Natural killer cell (primary cell): ENCODE results near the gene YTHDF1. TPM values are rescaled to one million over a fixed set of nuclear protein-coding genes. Genes with fewer than 3 reads are reported as not detected.

ENCODE experiments used
- ATAC-seq, 3 donors: fragments of 150-1000 bp in 2 of 3; fragments of 200-7000 bp in 1 of 3; cut with Tn5 transposase; 1 replicate in 1 of 3; 2 replicates in 2 of 3; pipeline ENCODE4 v1.10.0; 2021; ENCODE audit warnings: mild to moderate bottlenecking in 2 of 3, moderate library complexity in 2 of 3
- DNase-seq, 2 donors: peaks; one replicate each; pipeline versions ENCODE4 v3.0.0 to v3.0.0-alpha.2; 2013 to 2021; ENCODE audit warnings: mixed read lengths in 1 of 2
- H3K27ac ChIP-seq: one replicate; pipeline ENCODE4 v1.5.1; 2013; ENCODE audit warnings: mild to moderate bottlenecking, low read length
- H3K27me3 ChIP-seq: one replicate; pipeline ENCODE4 v1.6.1; 2013; ENCODE audit warnings: low read length; ENCODE audit not compliant: control insufficient read depth, insufficient read depth
- H3K36me3 ChIP-seq: one replicate; pipeline ENCODE4 v1.6.1; 2013; ENCODE audit warnings: low read length; ENCODE audit not compliant: control insufficient read depth, insufficient read depth
- H3K4me1 ChIP-seq: one replicate; pipeline ENCODE4 v1.6.1; 2013; ENCODE audit warnings: low read length; ENCODE audit not compliant: control insufficient read depth, insufficient read depth
- H3K4me3 ChIP-seq: one replicate; pipeline ENCODE4 v1.5.1; 2013; ENCODE audit warnings: low read length
- H3K9me3 ChIP-seq: one replicate; pipeline ENCODE4 v1.6.1; 2013; ENCODE audit warnings: low read length; ENCODE audit not compliant: control insufficient read depth, insufficient read depth
- H3K27ac Mint-ChIP-seq, 2 donors: one replicate each; pipeline ENCODE4 v1.8.0; 2022; ENCODE audit warnings: mild to moderate bottlenecking in 2 of 2, mixed read lengths in 2 of 2, moderate library complexity in 1 of 2
- H3K27me3 Mint-ChIP-seq, 2 donors: one replicate each; pipeline ENCODE4 v1.8.0; 2022; ENCODE audit warnings: low read depth in 2 of 2, mixed read lengths in 2 of 2
- H3K36me3 Mint-ChIP-seq: one replicate; pipeline ENCODE4 v1.8.0; 2022; ENCODE audit warnings: mixed read lengths
- H3K4me1 Mint-ChIP-seq, 2 donors: one replicate each; pipeline ENCODE4 v1.8.0; 2022; ENCODE audit warnings: mixed read lengths in 2 of 2
- H3K4me3 Mint-ChIP-seq: one replicate; pipeline ENCODE4 v1.8.0; 2022; ENCODE audit warnings: mild to moderate bottlenecking, moderate library complexity, mixed read lengths
- H3K9me3 Mint-ChIP-seq, 2 donors: one replicate each; pipeline ENCODE4 v1.8.0; 2022; ENCODE audit warnings: mixed read lengths in 2 of 2
- CTCF ChIP-seq: fragments of 200-600 bp; IDR thresholded peaks from one replicate; pipeline ENCODE4 v1.8.0; 2022; ENCODE audit warnings: antibody characterized with exemption
- WGBS: methylation state at CpG from one replicate; pipeline ENCODE4 v1.1.7; 2013; ENCODE audit warnings: missing lambda C conversion rate; ENCODE audit not compliant: insufficient coverage; 5-methylcytosine and 5-hydroxymethylcytosine counted together
- intact Hi-C: fragments of 100-400 bp; cut with micrococcal nuclease; formaldehyde crosslinking; loops from one replicate; pipeline ENCODE4 v1.14.2; 2022
- total RNA-seq, 4 donors: library from RNA; stranded (reverse); fragments of 120-200 nt in 1 of 4; gene quantifications; one replicate each; pipeline versions ENCODE4 v1.2.3 to v1.2.4, GENCODE V29; 2013 to 2022

YTHDF1 gene
- total RNA-seq, 3 donors from 2014 or later (not counting 1 experiment from before 2014, with no cell fraction given): 39.1 to 43.1 (median 41.0) TPM

- Mint-ChIP-seq H3K4me3 (no peak overlapping the region), H3K9me3 (no peaks in the 10 kb centered on the region), H3K27ac (no peak overlapping the region), H3K4me1 (peaks cover 0 to 6% of the 10 kb centered on the region in 2 donors), H3K36me3 (no peaks in the 10 kb centered on the region), H3K27me3 (peaks cover 23 to 29% of the 10 kb centered on the region in 2 donors)
- H3K27ac ChIP-seq: no peak overlapping the region
- ATAC-seq (no peak), DNase-seq (no peak)
- TF ChIP-seq CTCF: no peak
- 90% methylated on average over 15 of the region's 15 CpGs for WGBS
- no peaks in the 10 kb centered on the region for H3K9me3 ChIP-seq
- H3K4me1 ChIP-seq: peaks cover 7% of the 10 kb centered on the region
- intact Hi-C loops: no loop called here
- no peak overlapping the region for H3K4me3 ChIP-seq
- H3K36me3 ChIP-seq: no peaks in the 10 kb centered on the region
- H3K27me3 ChIP-seq: no peaks in the 10 kb centered on the region
Observed at GRCh38 chr20:63260521-63260920, 44.6 kb upstream of the YTHDF1 start.

- no peak overlapping the region for H3K4me3 Mint-ChIP-seq
- no peak for DNase-seq
- peaks cover 6% of the 10 kb centered on the region for H3K27me3 ChIP-seq
- peaks cover 0 to 6% of the 10 kb centered on the region in 2 donors for H3K4me1 Mint-ChIP-seq
- no peaks in the 10 kb centered on the region for H3K9me3 Mint-ChIP-seq
- H3K4me3 ChIP-seq: no peak overlapping the region
- no peaks in the 10 kb centered on the region for H3K9me3 ChIP-seq
- peaks cover 7% of the 10 kb centered on the region for H3K4me1 ChIP-seq
- H3K27ac ChIP-seq: no peak overlapping the region
- no peaks in the 10 kb centered on the region for H3K36me3 ChIP-seq
- 74% methylated on average over 25 of the region's 25 CpGs for WGBS
- intact Hi-C loops: no loop called here
- no peaks in the 10 kb centered on the region for H3K36me3 Mint-ChIP-seq
- H3K27ac Mint-ChIP-seq: no peak overlapping the region
- ATAC-seq: no peak
- no peak for TF ChIP-seq CTCF
- H3K27me3 Mint-ChIP-seq: peaks cover 26 to 36% of the 10 kb centered on the region in 2 donors
Observed at GRCh38 chr20:63259734-63260460, 44.0 kb upstream of the YTHDF1 start.

- no peak for TF ChIP-seq CTCF
- Histone ChIP-seq H3K27me3 (peaks cover 9% of the 10 kb centered on the region), H3K27ac (no peak overlapping the region), H3K9me3 (no peaks in the 10 kb centered on the region), H3K36me3 (no peaks in the 10 kb centered on the region), H3K4me3 (no peak overlapping the region), H3K4me1 (peaks cover 7% of the 10 kb centered on the region)
- no peak overlapping the region for H3K4me3 Mint-ChIP-seq
- H3K36me3 Mint-ChIP-seq: no peaks in the 10 kb centered on the region
- H3K27me3 Mint-ChIP-seq: peaks cover 25 to 29% of the 10 kb centered on the region in 2 donors
- H3K27ac Mint-ChIP-seq: no peak overlapping the region
- no peaks in the 10 kb centered on the region for H3K9me3 Mint-ChIP-seq
- no peak for ATAC-seq
- 60% methylated on average over 8 of the region's 8 CpGs for WGBS
- H3K4me1 Mint-ChIP-seq: peaks cover 0 to 6% of the 10 kb centered on the region in 2 donors
- DNase-seq: no peak
- intact Hi-C loops: no loop called here
Observed at GRCh38 chr20:63258781-63259180, 42.9 kb upstream of the YTHDF1 start.

GRCh38 chr20:63257629-63258028, 41.7 kb upstream of the YTHDF1 start:
- DNase-seq: no peak
- no peak for ATAC-seq
- WGBS: 94% methylated on average over 11 of the region's 13 CpGs
- Histone ChIP-seq H3K27ac (no peak overlapping the region), H3K4me3 (no peak overlapping the region), H3K9me3 (no peaks in the 10 kb centered on the region), H3K4me1 (peaks cover 11% of the 10 kb centered on the region), H3K36me3 (no peaks in the 10 kb centered on the region), H3K27me3 (peaks cover 11% of the 10 kb centered on the region)
- TF ChIP-seq CTCF: no peak
- Mint-ChIP-seq H3K27ac (no peak overlapping the region), H3K36me3 (no peaks in the 10 kb centered on the region), H3K27me3 (peaks cover 31 to 35% of the 10 kb centered on the region in 2 donors), H3K9me3 (no peaks in the 10 kb centered on the region), H3K4me1 (peaks cover 0 to 6% of the 10 kb centered on the region in 2 donors), H3K4me3 (no peak overlapping the region)
- intact Hi-C loops: no loop called here
